HG02642 (cell line): Measurements from ENCODE around the gene SIRPB1.
"Not testable (repeated sequence)": the region's sequence is repeated elsewhere in the genome, so short reads cannot be mapped to it uniquely, and the experiment has no call there.

Experiments
- ATAC-seq: cut with Tn5 transposase; IDR thresholded peaks from one replicate; pipeline ENCODE4 v1.9.1; 2021; ENCODE audit warnings: mild to moderate bottlenecking; ENCODE audit not compliant: unreplicated experiment, poor library complexity

SIRPB1 gene

DNA sequence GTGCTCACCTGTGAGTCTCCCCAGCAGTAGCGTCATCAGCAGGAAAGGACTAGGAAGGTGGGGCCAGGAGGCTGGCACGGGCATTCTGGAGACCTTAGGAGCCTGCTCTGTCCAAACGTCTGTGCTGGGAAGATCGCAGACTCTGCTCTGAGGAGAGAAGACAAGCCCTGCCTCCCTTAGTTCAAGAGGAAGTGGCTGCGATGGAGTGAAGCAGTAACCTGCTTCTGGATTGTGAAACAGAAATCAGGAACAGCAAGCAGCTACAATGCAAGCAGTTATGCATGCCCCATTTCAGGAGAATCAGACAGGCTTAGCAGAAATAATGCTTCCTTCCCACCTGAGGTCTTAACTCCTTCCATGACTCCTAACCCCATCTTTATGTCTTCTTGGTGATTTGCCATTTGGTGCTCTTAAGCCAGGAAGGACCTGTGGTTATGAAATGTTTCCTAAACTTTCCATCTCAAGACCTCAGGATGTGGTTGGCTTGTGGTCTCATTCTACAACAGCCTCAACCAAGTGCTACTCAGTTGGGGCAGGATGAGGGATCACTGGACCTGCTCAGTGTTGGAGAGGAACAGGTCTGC is at the start of gene SIRPB1:
Gene SIRPB1, minus strand, starts transcription at position 149 of the 584 bp plus-strand sequence. Its CDS starts 65 bp downstream, at position 84.
- no peak for ATAC-seq

DNA sequence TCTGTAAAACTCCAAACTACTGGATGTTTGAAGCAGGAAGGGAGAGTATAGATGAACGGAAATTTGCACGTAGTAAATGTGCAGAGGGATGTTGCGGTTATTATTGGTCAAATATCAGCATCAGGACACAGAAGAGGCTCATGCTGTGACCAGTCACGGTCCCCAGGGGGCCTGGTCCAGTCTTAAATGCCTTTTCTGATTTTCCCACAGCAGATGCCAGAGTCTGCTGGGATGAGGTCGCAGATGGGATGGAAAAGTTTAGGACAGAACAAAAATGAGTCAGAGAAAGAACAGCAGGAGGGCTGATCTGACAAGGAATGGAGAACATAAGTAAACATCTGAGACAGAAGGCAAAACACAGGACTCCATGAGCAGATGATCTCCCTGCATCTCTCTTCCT is 49.5 kb upstream of the SIRPB1 start:
- ATAC-seq, result no peak

GRCh38 chr20:1667502-1668085 is 47.8 kb upstream of the SIRPB1 start:
- no peak for ATAC-seq

- no peak for ATAC-seq
These were observed 47.0 kb upstream of the SIRPB1 start for GRCh38 chr20:1666802-1667201.

GRCh38 chr20:1665345-1665744 is 45.5 kb upstream of the SIRPB1 start:
- no peak for ATAC-seq

DNA sequence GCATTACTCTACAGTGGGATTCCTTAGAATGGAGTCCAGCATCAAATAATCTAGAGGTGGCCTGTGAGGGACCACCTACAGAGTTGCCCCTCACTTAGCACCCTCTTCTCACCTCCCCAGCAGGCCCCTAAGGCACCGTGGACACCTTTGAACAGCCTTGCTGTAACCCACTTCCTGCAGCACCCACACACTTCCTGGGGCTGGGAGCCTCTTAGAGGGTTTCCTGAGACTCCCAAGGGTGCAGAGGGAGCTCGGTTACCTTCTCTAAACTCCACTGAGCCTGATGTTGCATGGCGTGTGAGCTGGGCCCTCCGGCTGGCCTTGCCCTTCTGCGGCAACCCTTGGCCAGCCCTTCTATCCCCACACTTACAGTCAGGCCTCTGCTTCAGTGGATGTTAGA is 45.1 kb upstream of the SIRPB1 start:
- no peak for ATAC-seq

DNA sequence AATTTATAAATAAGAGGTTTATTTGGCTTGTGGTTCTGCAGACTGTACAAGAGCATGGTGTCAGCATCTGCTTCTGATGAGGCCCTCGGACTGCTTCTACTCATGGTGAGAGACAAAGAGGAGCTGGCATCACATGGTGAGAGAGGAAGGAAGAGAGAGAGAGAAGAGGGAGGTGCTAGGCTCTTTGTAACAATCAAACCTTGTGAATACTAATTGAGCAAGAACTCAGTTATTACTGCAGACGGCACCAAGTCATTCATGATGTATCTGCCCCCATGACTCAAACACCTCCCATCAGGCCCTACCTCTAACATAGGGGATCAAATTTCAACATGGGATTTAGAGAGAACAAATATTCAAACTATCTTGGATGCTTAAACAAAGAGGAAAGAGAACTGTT is 44.1 kb upstream of the SIRPB1 start:
- ATAC-seq, result no peak

DNA sequence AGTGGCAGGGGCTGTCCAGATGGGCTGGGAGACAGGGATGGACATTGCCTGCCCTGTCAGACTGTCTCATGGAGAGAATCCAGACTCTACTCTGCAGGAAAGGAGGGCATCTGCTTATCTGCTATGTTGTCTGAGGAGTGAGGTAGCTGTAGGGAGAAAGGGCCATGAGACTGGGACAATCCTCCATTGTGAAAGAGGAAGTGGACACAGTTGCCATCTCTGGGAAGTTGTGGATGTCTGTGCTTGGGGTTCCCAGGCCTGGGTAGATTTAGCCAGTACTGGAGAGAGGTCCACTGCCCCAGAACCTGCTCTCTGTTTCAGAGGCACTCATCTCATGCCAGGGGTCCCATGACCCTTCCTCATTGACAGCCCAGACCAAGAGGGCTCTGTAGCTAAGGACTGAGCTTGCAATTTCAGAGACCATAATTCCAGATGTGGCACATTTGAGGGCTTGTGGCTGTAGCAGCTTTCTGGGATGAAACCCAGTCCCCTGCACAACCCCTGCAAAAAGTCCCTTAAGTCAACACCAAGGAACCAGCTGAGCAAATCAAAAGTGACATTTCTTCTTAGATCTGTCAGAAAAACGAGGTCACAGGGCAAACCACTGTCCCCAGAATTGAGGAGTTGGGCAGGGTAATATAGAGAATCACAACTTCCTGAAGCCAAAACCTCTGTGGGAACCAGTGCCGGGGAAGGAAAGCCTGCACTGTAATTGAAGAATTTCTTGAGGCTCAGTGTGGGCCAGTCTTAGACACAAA is 41.9 kb upstream of the SIRPB1 start:
- no peak for ATAC-seq

GRCh38 chr20:1660246-1660645 is 40.4 kb upstream of the SIRPB1 start:
- ATAC-seq, result no peak

- ATAC-seq, result no peak
These were observed 37.9 kb upstream of the SIRPB1 start, which contains the start of gene SIRPG for GRCh38 chr20:1657556-1658334. Gene SIRPG, minus strand, starts transcription at chr20:1657779. Its CDS starts 65 bp downstream, at chr20:1657714.

DNA sequence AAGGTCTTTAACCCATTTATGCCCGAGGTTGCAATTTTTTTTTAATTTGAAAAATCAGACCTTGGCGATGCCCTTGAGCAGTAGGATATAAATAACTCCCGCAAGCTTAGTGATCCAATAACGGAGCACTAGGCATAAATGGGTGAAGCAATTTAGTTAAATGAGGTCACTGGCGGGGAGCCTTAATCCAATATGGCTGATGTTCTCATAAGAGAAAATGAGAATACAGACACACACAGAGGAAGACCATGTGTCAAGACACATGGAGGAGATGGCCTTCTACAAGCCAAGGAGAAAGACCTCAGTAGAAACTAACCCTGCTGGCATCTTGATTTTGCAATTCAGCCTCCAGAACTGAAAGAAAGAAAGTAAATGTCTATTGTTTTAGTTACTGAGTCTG is 37.0 kb upstream of the SIRPB1 start:
- no peak for ATAC-seq

DNA sequence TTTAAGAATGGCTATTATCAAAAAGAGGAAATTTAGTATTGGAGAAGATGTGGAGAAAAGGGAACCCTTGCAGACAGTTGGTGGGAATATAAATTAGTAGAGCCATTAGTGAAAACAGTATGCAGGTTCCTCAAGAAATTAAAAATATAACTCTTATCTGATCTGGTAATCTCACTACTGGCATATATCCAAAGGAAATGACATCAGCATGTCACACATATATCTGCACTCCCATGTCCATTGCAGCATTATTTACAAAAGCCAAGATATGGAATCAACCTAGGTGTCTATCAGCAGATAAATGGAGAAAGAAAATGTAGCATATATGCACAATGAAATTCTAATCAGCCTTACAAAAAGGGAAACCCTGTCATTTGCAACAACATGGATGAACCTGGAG is 35.2 kb upstream of the SIRPB1 start:
- ATAC-seq, result no peak

DNA sequence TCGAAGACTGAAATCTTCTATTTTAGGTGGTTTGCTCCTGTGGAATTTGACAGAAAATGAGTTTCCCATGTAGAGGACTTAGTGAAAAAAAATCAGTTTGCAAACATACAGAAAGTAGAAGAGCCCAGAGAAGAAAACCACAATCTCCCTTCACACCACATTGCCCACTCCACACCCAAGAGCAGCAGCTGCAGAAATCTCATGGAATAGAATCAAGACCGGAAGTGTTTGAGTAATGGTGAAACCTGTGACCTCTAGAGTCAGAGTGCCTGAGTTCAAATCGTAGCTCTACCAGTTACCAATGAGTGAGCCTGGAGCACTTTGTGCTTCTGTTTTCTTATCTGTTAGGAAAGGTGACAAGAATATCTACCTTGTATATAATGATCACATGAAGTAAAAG is 33.2 kb upstream of the SIRPB1 start:
- no peak for ATAC-seq

- no peak for ATAC-seq
These were observed 32.3 kb upstream of the SIRPB1 start for GRCh38 chr20:1652104-1652503.

DNA sequence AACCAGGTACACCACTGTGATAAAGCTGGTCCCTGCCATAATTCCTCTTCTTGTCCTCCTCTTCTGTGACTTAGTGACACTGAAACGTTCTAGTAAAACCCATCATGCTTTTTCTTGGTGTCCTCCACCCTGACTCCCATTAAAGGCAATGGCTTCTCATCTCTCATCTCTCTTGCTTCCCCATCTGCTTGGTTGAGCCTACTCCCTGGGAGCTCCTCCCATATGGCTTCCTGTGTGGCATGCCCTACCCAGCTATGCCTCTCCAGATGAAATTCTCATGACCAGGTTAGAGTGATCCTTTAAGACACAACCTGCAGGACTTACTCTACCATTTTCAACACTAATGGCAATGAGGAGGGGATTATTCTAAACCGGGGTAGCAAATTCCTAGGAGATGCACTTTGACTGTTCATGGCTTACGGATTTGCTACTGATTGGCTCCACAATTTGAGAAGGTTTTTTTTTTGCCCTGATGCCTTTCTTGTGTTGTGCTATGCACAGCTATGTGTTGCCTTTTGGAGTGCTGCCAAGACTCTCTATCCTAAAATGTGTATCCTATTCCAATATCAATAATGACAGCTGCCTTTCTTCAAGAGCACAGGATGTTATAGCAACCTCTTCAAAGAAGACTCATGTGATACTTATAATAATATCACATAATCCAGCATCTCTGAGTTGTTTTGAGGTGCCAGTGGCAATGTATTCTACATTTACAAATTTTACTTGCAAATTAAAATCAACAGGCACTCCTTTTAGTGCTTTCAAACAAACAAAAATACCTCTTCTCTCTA is 31.7 kb upstream of the SIRPB1 start:
- ATAC-seq, result no peak

DNA sequence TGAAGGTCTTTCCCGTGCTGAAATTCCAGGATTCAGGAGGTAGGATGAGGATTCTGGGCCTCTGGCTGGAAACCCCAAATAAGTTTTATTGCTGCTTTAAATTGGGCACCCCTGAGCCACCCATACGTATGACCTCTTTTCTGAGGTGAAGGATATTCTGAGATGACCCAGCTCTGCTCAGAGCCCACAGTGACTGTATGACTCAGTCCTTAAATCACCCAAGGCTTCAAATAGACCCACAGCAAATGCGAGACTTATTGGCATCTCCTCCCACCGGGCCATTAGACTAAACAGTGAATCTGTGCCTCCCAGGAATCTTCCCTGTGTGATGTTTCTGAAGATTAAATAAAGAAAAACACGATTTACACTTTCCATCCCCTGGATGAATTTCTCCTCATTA is 28.3 kb upstream of the SIRPB1 start:
- no peak for ATAC-seq

DNA sequence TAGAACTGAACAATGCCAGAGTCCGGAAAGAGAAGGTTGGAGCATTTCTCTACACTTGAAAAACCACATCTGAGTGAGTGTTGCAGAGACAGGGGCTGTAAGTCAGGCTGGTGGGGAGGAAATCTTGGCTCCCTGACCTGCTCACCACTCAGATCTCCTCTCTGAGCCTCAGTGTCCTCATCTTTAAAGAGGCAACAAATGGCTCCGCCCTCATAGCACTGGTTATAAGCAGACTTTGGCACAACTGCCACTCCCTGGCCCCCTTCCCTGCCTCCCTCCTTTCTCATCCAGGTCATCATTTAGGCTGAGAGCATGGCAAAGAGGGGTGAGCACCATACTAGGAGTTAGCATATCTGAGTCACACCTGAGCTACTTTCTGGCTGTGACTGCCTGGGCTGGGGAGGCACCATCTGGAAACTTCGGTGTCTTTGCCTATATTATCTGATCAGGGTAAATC is 27.2 kb upstream of the SIRPB1 start:
- ATAC-seq, result no peak

DNA sequence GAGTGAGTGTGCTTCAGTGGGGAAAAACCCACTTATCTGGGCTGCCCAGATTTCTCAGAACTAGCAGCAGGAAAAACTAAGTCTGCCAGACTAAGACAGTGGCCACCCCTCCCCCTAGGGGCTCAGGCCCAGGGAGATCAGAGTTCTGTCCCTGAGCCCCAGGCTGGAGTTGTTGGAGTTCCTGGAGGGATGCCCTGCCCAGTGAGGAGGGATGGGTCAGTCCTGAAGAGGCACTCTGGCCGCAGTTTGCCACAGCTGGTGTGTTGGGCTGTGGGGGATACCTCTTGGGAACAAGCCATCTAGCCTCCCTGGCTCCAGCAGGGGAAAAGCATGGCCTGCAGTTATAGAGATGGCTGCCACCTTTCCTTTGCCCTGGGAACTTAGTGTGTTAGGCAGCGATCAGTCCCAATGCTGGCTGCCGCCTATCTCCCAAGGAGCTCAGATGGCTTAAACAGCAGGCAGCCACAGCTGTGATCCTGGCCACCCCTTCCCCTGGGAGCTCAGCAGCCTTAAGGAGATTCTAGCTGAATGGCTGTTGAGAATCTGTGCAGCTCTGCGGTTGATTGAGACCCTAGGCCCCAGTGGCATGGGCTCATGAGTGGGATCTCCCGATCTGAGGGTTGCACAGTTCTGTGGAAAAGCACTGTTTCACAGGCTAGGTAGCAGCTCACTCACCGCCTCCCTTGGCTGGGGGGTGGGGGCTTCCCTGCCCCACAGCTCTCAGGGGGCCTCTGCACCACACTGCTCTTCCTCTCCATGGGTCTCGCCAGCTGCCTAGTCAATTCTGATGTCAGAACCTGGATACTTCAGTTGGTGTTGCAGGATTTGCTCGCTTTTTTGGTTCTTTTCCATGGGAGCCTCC is 24.5 kb upstream of the SIRPB1 start:
- ATAC-seq, result no peak

DNA sequence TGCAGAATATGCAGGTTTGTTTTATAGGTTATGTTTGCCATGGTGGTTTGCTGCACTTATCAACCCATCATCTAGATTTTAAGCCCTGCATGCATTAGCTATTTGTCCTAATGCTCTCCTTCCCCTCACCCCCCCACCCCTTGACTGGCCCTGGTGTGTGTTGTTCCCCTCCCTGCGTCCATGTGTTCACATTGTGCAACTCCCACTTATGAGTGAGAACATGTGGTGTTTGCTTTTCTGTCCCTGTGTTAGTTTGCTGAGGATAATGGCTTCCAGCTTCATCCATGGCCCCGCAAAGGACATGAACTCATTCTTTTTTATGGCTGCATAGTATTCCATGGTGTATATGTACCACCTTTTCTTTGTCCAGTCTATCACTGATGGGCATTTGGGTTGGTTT is 18.8 kb upstream of the SIRPB1 start:
- ATAC-seq, result not testable (repeated sequence)
